ENCODE measurements around the gene FLNB. TPM values are rescaled to one million over a fixed set of nuclear protein-coding genes. Genes with fewer than 3 reads are reported as not detected.
A peak's percentile ranks its signal among the peaks of the same experiment; 100 is the strongest.

FLNB gene
- total RNA-seq, 4 donors from 2014 or later = 265 to 345 (median 277) TPM

DNA sequence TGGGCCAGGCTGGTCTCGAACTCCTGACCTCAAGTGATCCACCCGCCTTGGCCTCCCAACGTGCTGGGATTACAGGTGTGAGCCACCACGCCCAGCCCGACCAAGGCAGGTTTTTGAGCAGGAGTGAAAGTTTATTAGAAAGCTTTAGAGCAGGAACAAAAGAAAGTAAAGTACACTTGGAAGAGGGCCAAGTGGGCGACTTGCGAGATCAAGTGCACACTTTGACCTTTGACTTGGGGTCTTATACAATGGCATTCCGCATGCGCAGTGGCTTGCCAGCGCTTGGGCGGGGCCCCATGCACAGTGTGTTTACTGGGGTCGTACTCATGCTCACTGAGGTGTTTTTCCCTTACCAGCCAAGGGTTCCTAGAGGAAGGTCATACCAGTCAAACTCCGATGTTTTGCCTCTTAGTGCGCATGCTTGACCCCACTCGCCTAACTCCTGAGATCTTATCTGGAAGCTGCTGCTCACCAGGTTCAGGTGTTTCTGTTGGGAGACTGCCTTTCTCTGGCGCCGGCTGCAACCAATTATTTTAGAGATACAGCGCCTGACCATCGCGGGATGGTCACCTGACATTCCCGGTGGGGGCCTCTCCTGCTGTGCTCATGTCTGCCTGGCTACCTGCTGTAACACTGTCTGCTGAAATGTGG, 46.9 kb upstream of the FLNB start:
- H3K4me3 ChIP-seq = no peak overlapping the region
- H3K4me1 ChIP-seq = peaks cover 0 to 19% (median 10%) of the 10 kb centered on the region in 4 donors
- no peaks in the 10 kb centered on the region for H3K9me3 ChIP-seq
- H3K27me3 ChIP-seq = no peaks in the 10 kb centered on the region
- no peaks in the 10 kb centered on the region for H3K36me3 ChIP-seq
- WGBS, 2 donors = 72 to 77% methylated on average over 21 of the region's 21 CpGs
- no peak for TF ChIP-seq POLR2A (IDR thresholded peaks at IDR 0.05)
- no peak overlapping the region for H3K27ac ChIP-seq
- no peak for DNase-seq (ENCODE audit: low spot score in 2 of 2)

DNA sequence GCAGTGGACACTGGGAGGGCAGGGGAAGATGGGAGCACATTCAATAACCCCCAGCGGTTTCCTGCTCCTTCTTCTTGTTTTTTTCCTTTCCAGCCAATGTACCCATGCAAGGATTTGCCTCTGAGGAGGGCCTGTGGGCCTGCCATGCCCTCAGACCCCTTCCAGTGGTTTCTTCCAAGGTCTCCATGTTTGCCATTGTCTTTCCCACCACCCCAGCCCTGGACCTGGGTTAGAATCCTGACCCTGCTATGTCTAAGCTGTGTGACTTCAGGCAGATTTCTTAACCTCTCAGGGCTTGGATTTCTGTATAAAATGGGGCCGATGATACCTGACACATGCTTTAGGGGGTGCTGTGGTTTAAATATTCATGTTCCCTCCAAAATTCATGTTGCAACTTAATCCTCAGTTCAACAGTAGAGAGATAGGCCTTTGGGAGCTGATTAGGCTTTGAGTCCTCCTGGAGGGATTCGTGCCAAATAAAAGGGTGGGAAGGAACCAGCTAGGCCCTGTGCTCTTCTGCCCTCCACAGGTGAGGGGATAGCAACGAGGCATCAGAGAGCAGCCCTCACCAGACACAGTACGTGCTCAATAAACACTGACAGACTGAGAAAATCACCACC, 46.3 kb upstream of the FLNB start:
- H3K27me3 ChIP-seq = no peaks in the 10 kb centered on the region
- TF ChIP-seq EP300 (IDR thresholded peaks at IDR 0.05) = no peak
- TF ChIP-seq, protein P1, sequence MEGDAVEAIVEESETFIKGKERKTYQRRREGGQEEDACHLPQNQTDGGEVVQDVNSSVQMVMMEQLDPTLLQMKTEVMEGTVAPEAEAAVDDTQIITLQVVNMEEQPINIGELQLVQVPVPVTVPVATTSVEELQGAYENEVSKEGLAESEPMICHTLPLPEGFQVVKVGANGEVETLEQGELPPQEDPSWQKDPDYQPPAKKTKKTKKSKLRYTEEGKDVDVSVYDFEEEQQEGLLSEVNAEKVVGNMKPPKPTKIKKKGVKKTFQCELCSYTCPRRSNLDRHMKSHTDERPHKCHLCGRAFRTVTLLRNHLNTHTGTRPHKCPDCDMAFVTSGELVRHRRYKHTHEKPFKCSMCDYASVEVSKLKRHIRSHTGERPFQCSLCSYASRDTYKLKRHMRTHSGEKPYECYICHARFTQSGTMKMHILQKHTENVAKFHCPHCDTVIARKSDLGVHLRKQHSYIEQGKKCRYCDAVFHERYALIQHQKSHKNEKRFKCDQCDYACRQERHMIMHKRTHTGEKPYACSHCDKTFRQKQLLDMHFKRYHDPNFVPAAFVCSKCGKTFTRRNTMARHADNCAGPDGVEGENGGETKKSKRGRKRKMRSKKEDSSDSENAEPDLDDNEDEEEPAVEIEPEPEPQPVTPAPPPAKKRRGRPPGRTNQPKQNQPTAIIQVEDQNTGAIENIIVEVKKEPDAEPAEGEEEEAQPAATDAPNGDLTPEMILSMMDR (IDR thresholded peaks at IDR 0.05) = peak in 1 of 5 experiments; percentile 21
- TF ChIP-seq POLR2A (IDR thresholded peaks at IDR 0.05) = no peak
- no peak for DNase-seq (ENCODE audit: low spot score in 2 of 2)
- no peaks in the 10 kb centered on the region for H3K9me3 ChIP-seq
- no peaks in the 10 kb centered on the region for H3K36me3 ChIP-seq
- no peak overlapping the region for H3K27ac ChIP-seq
- peaks cover 0 to 19% (median 10%) of the 10 kb centered on the region in 4 donors for H3K4me1 ChIP-seq
- WGBS, 2 donors = 80 to 83% methylated on average over 5 of the region's 5 CpGs
- H3K4me3 ChIP-seq = no peak overlapping the region

DNA sequence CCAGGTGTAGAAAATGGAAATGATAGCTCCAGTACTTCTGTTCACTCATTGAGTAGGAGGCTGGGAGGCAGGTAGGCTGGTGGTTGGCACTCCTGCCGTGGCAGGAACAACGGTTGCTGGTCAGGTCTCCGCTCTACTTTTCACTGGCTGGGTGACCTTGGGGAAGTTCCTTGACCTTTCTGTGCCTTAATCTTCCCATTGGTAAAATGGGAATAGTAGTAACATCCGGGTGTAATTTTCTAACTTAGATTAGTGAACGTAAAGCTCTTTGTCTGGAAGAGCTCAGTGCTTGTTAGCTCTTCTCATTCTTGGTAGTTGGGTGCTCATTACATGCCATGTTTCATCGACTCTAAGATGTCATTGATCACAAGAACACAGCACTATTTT, 45.8 kb upstream of the FLNB start:
- H3K36me3 ChIP-seq = no peaks in the 10 kb centered on the region
- no peak overlapping the region for H3K4me3 ChIP-seq
- TF ChIP-seq EP300 (IDR thresholded peaks at IDR 0.05) (no peak), POLR2A (IDR thresholded peaks at IDR 0.05) (no peak)
- TF ChIP-seq, protein P1 (IDR thresholded peaks at IDR 0.05) = no peak
- no peaks in the 10 kb centered on the region for H3K27me3 ChIP-seq
- 79 to 80% methylated on average over 6 of the region's 6 CpGs for WGBS, 2 donors
- H3K27ac ChIP-seq = no peak overlapping the region
- H3K9me3 ChIP-seq = no peaks in the 10 kb centered on the region
- no peak for DNase-seq (ENCODE audit: low spot score in 2 of 2)
- H3K4me1 ChIP-seq = peaks cover 0 to 19% (median 10%) of the 10 kb centered on the region in 4 donors

DNA sequence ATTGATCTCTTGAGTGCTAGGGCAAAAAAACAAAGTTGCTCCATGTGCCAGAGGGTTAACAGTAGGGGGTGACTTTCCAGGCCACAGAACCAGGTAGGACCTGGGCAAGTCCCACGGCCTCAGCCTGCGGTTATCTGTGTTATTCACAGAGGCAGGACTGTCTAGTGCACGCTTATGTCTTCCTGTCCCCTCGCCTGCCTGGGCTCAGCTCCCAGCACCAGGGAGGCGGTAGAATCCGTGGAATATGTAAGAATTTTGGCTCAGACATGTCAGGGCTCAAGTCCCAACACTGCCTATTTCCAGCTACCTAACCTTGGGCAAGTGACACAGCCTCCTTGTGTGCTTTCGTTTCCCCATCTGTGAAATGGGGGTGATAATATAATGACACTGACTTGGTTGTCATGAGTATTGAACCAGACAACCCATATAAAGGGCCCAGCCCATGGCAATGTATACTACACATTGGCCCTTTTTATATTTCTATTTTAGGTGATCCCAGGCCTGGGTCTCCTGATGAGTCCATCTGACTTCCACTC, 44.3 kb upstream of the FLNB start:
- WGBS, 2 donors = 72 to 78% methylated on average over 7 of the region's 7 CpGs
- no peak for DNase-seq (ENCODE audit: low spot score in 2 of 2)
- no peaks in the 10 kb centered on the region for H3K27me3 ChIP-seq
- no peak overlapping the region for H3K4me3 ChIP-seq
- no peak for TF ChIP-seq POLR2A (IDR thresholded peaks at IDR 0.05)
- TF ChIP-seq, protein P1 (IDR thresholded peaks at IDR 0.05) = no peak
- no peak for TF ChIP-seq EP300 (IDR thresholded peaks at IDR 0.05)
- peaks cover 0 to 17% (median 8%) of the 10 kb centered on the region in 4 donors for H3K4me1 ChIP-seq
- H3K27ac ChIP-seq = no peak overlapping the region
- no peaks in the 10 kb centered on the region for H3K9me3 ChIP-seq
- H3K36me3 ChIP-seq = no peaks in the 10 kb centered on the region

DNA sequence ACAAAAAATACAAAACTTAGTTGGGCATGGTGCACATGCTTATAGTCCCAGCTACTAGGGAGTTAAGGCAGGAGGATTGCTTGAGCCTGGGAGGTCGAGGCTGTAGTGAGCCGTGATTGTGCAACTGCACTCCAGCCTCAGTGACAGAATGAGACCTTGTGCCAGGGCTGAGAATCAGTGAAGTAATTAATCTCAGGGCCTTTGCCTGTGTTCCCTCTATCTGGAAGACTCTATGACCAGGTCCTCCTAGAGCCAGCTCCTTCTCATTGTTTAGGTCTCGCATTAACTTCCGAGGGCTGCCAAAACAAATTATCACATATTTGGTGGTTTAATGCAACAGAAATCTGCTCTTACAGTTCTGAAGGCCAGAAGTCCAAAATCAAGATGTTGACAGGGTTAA, 41.4 kb upstream of the FLNB start:
- Histone ChIP-seq H3K27me3 (no peaks in the 10 kb centered on the region), H3K4me1 (peaks cover 0 to under 1% (median 0%) of the 10 kb centered on the region in 4 donors), H3K9me3 (no peaks in the 10 kb centered on the region), H3K27ac (no peak overlapping the region), H3K4me3 (no peak overlapping the region), H3K36me3 (no peaks in the 10 kb centered on the region)
- WGBS, 2 donors = 31 to 34% methylated on average over 4 of the region's 4 CpGs
- DNase-seq (ENCODE audit: low spot score in 2 of 2) = no peak
- TF ChIP-seq EP300 (IDR thresholded peaks at IDR 0.05) = no peak
- no peak for TF ChIP-seq POLR2A (IDR thresholded peaks at IDR 0.05)
- TF ChIP-seq, protein P1 (IDR thresholded peaks at IDR 0.05) = no peak
